HCT116 (cell line): ENCODE results near the gene BRD2. TPM values are rescaled to one million over a fixed set of nuclear protein-coding genes. Genes with fewer than 3 reads are reported as not detected.

ENCODE experiments used
- ATAC-seq: fragments of 200-7000 bp; cut with Tn5 transposase; 2 replicates; pipeline ENCODE4 v1.9.1; 2020; ENCODE audit warnings: mild to moderate bottlenecking, moderate library complexity
- BruUV-seq: library from RNA; stranded (reverse); fragments of 400-500 nt; replicated peaks from 2 replicates; lab custom pipeline; 2021; lab: Mats Ljungman, UMichigan
- CTCF ChIA-PET: fragments of 300-600 bp; sonication (Branson Sonifier 250); formaldehyde crosslinking; loops from one replicate; lab custom pipeline; 2021; ENCODE audit warnings: antibody characterized with exemption; lab: Charles Lee
- POLR2A ChIA-PET: fragments of 300-600, 350-600 bp; sonication (Branson Sonifier 250); formaldehyde crosslinking; loops from one replicate; lab custom pipeline; 2021; ENCODE audit warnings: antibody characterized with exemption; lab: Charles Lee
- RAD21 ChIA-PET, 2 experiments: fragments of 300-600 bp; sonication (Branson Sonifier 250); formaldehyde crosslinking; loops; one replicate each; lab custom pipeline; 2023; ENCODE audit warnings: low total read pairs in 2 of 2; ENCODE audit not compliant: uncharacterized antibody in 2 of 2, unreplicated experiment in 2 of 2, low non-redundant PET in 1 of 2; lab: Charles Lee
- DNase-seq: peaks from one replicate; pipeline ENCODE4 v3.0.0-alpha.2; 2010; ENCODE audit warnings: low read depth, low spot score
- H2AFZ ChIP-seq: fragments of 200-600 bp; shearing (Covaris generic), sonication (generic); 2 replicates; pipeline ENCODE4 v1.6.1; 2017; ENCODE audit warnings: low read depth, mixed run types, mixed read lengths, antibody characterized with exemption, low read length; ENCODE audit not compliant: poor library complexity, severe bottlenecking
- H3K27ac ChIP-seq: 2 replicates; pipeline ENCODE4 v1.5.1; 2012; ENCODE audit warnings: low read depth, low read length
- H3K27me3 ChIP-seq: fragments of 200-600 bp; sonication (generic); 2 replicates; pipeline ENCODE4 v1.6.1; 2016; ENCODE audit warnings: mixed run types, low read length, mixed read lengths; ENCODE audit not compliant: insufficient read depth
- H3K36me3 ChIP-seq, 2 experiments: fragments of 200-500 bp in 1 of 2; fragments of 200-600 bp in 1 of 2; sonication (Bioruptor generic) in 1 of 2; sonication (generic) in 1 of 2; 2 replicates each; pipeline versions ENCODE4 v1.5.1 to v1.6.1; 2014 to 2016; ENCODE audit warnings: low read length in 2 of 2, inconsistent platforms in 1 of 2, mixed read lengths in 1 of 2, mixed run types in 1 of 2; ENCODE audit not compliant: insufficient read depth in 2 of 2, control insufficient read depth in 1 of 2
- H3K4me1 ChIP-seq, 2 experiments: fragments of 200-600 bp in 1 of 2; sonication (generic) in 1 of 2; 2 replicates each; pipeline versions ENCODE4 v1.5.1 to v1.6.1; 2012 to 2017; ENCODE audit warnings: low read length in 2 of 2, inconsistent platforms in 1 of 2, mild to moderate bottlenecking in 1 of 2, mixed read lengths in 1 of 2, mixed run types in 1 of 2, moderate library complexity in 1 of 2; ENCODE audit not compliant: insufficient read depth in 2 of 2, control insufficient read depth in 1 of 2
- H3K4me2 ChIP-seq: fragments of 200-600 bp; sonication (generic); 2 replicates; pipeline ENCODE4 v1.6.1; 2017; ENCODE audit warnings: mixed run types, low read length, mixed read lengths
- H3K4me3 ChIP-seq, 2 experiments: fragments of 200-600 bp in 1 of 2; sonication (generic) in 1 of 2; replicated peaks in 1 of 2; 2 replicates each; pipeline ENCODE4 v1.5.1; 2011 to 2016; ENCODE audit warnings: low read length in 2 of 2, control low read depth in 1 of 2, low read depth in 1 of 2, mild to moderate bottlenecking in 1 of 2, mixed read lengths in 1 of 2, mixed run types in 1 of 2
- H3K79me2 ChIP-seq: fragments of 200-600 bp; sonication (generic); 2 replicates; pipeline ENCODE4 v1.6.1; 2017; ENCODE audit warnings: mild to moderate bottlenecking, mixed run types, low read length, moderate library complexity, mixed read lengths; ENCODE audit not compliant: insufficient read depth
- H3K9ac ChIP-seq: fragments of 200-600 bp; sonication (generic); 2 replicates; pipeline ENCODE4 v1.6.1; 2016; ENCODE audit warnings: low read length, mixed read lengths
- H3K9me2 ChIP-seq: fragments of 200-600 bp; sonication (generic), shearing (Covaris generic); 2 replicates; pipeline ENCODE4 v1.6.1; 2017; ENCODE audit warnings: mixed run types, mild to moderate bottlenecking, moderate library complexity; ENCODE audit not compliant: insufficient read depth
- H3K9me3 ChIP-seq, 2 experiments: fragments of 200-500 bp in 1 of 2; fragments of 200-600 bp in 1 of 2; sonication (Bioruptor generic) in 1 of 2; sonication (generic) in 1 of 2; 2 replicates each; pipeline ENCODE4 v1.6.1; 2014 to 2017; ENCODE audit warnings: low read length in 2 of 2, mixed read lengths in 2 of 2, inconsistent platforms in 1 of 2, low read depth in 1 of 2, mild to moderate bottlenecking in 1 of 2, mixed run types in 1 of 2, moderate library complexity in 1 of 2; ENCODE audit not compliant: control insufficient read depth in 1 of 2, insufficient read depth in 1 of 2
- H4K20me1 ChIP-seq: fragments of 200-600 bp; sonication (generic), shearing (Covaris generic); 2 replicates; pipeline ENCODE4 v1.6.1; 2017; ENCODE audit warnings: mixed run types, mild to moderate bottlenecking, moderate library complexity; ENCODE audit not compliant: insufficient read depth
- ATF3 ChIP-seq: IDR thresholded peaks from 2 replicates; pipeline ENCODE4 v1.6.1; 2012
- CBX3 ChIP-seq: IDR thresholded peaks from 2 replicates; pipeline ENCODE4 v1.6.1; 2012; ENCODE audit warnings: low read depth
- CEBPB ChIP-seq: IDR thresholded peaks from 2 replicates; pipeline ENCODE4 v1.6.1; 2012; ENCODE audit warnings: low read depth
- EGR1 ChIP-seq: IDR thresholded peaks from 2 replicates; pipeline ENCODE4 v1.6.1; 2012; ENCODE audit warnings: low read depth
- POLR2AphosphoS5 ChIP-seq: IDR thresholded peaks from 2 replicates; pipeline ENCODE4 v1.6.1; 2011; ENCODE audit warnings: mild to moderate bottlenecking, low read depth, low read length, moderate library complexity
- SIN3A ChIP-seq: IDR thresholded peaks from 2 replicates; pipeline ENCODE4 v1.6.1; 2012; ENCODE audit warnings: low read depth
- SP1 ChIP-seq: IDR thresholded peaks from 2 replicates; pipeline ENCODE4 v1.6.1; 2012; ENCODE audit warnings: low read depth
- YY1 ChIP-seq: IDR thresholded peaks from 2 replicates; pipeline ENCODE4 v1.6.1; 2011; ENCODE audit warnings: low read length, low read depth, moderate library complexity, mild to moderate bottlenecking; ENCODE audit not compliant: insufficient replicate concordance; ENCODE audit errors: extremely low read depth
- ZNF274 ChIP-seq: fragments of 200-500 bp; sonication (Bioruptor generic); IDR thresholded peaks from 2 replicates; pipeline ENCODE4 v1.6.1; 2014; ENCODE audit warnings: mild to moderate bottlenecking, low read depth, low read length, inconsistent platforms
- intact Hi-C: fragments of 100-400 bp; cut with micrococcal nuclease; formaldehyde crosslinking; loops from 2 replicates; pipeline ENCODE4 v1.10.0; 2022
- total RNA-seq: library from RNA; stranded (reverse); gene quantifications from one replicate; pipeline ENCODE4 v1.2.1, GENCODE V29; 2021; ENCODE audit not compliant: unreplicated experiment

BRD2 gene
- total RNA-seq, 1 experiment from 2014 or later: 260 TPM

- H3K9me3 ChIP-seq: no peaks in the 10 kb centered on the region
- no peak for TF ChIP-seq CBX3
- no peak for TF ChIP-seq ZNF274
- TF ChIP-seq EGR1: no peak
- TF ChIP-seq CEBPB: no peak
- TF ChIP-seq YY1: no peak
- TF ChIP-seq SP1: no peak
- TF ChIP-seq POLR2AphosphoS5: no peak
- no peak for TF ChIP-seq ATF3
- no peak for TF ChIP-seq SIN3A
- ChIA-PET POLR2A (interaction anchor here (0.6 to 12.5 kb wide), 5 partner anchors 9 to 146 kb away, joined by 3 to 227 read pairs (median 5); partner anchors contain the start of genes BRD2 and TAP2), CTCF (interaction anchor here (0.6 to 4.6 kb wide), 36 partner anchors 10 to 729 kb away, joined by 3 to 79 read pairs (median 5); partner anchors contain the start of genes HLA-DMA, HLA-DMB, HLA-DPB1 and PSMB9), RAD21 (interaction anchor here (0.8 to 2.5 kb wide), 8 partner anchors 12 to 116 kb away, joined by 3 to 10 read pairs (median 4); partner anchors contain the start of gene BRD2 (in 1 of the 2))
- no peak overlapping the region for H3K4me3 ChIP-seq
- peaks cover 24% of the 10 kb centered on the region in 2 experiments for H3K36me3 ChIP-seq
- H2AFZ ChIP-seq: no peak overlapping the region
- no peak for DNase-seq
- H3K27me3 ChIP-seq: no peaks in the 10 kb centered on the region
- peaks cover 33% of the 10 kb centered on the region for H4K20me1 ChIP-seq
- no TSS peak for BruUV-seq
- H3K4me2 ChIP-seq: no peak overlapping the region
- no peaks in the 10 kb centered on the region for H3K4me1 ChIP-seq
- ATAC-seq: peak; percentile 22
- H3K79me2 ChIP-seq: peaks cover 17% of the 10 kb centered on the region
- no peak overlapping the region for H3K9ac ChIP-seq
- H3K9me2 ChIP-seq: no peaks in the 10 kb centered on the region
- H3K27ac ChIP-seq: no peak overlapping the region
- intact Hi-C loops: loop anchor here (1.0 kb wide), 2 partner anchors 51 to 99 kb away; no protein-coding TSS in a partner anchor
Observed at GRCh38 chr6:32983964-32984621, 15.7 kb downstream of the BRD2 start.
